Myocyte (in vitro differentiated cells): Measurements from ENCODE around the gene RAB43. TPM values are rescaled to one million over a fixed set of nuclear protein-coding genes. Genes with fewer than 3 reads are reported as not detected.
"Not testable (repeated sequence)": the region's sequence is repeated elsewhere in the genome, so short reads cannot be mapped to it uniquely, and the experiment has no call there.

ENCODE experiments used
- DNase-seq: peaks from one replicate; pipeline ENCODE4 v3.0.0-alpha.2; 2012; ENCODE audit warnings: low read depth
- total RNA-seq: library from RNA; depleted of rRNA; stranded (reverse); fragments of >200 nt; gene quantifications from 2 replicates; pipeline ENCODE4 v1.2.3, GENCODE V29; 2014

RAB43 gene
- total RNA-seq, 1 donor from 2014 or later, result 8.7 TPM

DNA sequence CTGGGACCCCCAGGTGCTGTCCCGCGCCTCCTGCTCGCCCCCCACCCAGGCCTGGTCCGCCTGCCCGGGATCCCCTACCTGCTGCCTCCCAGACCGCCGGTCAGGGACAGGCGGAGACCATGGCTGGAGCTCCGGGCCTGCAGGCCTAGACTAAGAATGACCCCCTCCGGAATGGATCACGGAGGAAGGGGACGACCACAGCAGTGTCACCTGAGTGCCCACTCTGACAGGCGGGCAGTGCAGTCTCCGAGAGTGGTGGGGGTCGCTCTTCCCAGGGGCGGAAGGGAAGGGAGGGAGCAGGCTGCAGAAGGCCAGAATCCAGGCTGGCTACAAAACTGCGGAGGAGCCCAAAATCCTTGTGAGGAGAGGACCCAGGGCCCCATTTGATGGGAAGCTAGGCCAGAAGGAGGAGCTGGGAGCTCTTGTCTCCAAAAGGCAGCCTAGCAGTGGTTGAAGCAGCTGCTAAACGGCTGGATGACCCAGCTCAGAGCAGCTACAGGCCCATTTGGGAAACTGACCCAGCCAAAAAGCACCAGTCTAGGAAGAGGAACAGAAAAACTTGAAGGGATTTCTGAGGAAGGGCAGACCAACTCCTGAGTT is 908 bp upstream of the RAB43 start:
- no peak for DNase-seq

DNA sequence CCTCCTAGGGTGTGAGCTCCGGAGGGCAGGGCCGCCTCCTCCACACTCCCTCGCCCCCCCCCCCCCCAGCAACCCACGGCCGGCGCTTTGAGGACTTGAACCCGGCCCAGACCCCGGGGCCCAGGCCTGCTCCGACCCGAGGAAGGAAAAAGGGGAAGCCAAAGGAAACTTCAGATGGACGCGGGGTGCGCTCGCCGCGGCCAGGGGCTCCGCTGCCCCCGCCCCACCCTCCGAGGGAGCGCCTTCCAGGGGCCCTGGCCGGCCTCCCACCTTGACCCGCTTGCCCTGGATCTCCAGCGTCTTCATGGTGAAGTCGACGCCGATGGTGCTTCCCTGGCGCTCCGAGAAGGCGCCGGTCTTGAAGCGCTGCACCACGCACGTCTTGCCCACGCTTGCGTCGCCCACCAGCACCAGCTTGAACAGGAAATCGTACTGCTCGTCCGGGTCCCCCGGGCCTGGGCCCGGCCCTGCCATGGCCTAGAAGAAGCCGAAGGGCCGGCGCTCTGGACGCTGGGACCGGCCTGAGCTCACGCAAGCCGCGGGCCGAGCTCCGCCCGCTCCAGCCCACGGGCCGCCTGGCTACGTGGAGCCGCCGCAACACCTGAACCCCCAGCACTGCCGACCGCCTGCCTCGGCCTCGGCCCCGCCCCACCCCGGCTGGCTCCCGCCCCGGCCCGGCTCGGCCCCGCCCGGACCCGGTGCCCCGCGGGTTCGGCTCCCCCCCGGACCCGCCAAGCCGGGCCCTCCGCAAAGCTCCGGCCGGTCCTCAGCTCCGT is 400 bp downstream of the RAB43 start:
- DNase-seq, result no peak

DNA sequence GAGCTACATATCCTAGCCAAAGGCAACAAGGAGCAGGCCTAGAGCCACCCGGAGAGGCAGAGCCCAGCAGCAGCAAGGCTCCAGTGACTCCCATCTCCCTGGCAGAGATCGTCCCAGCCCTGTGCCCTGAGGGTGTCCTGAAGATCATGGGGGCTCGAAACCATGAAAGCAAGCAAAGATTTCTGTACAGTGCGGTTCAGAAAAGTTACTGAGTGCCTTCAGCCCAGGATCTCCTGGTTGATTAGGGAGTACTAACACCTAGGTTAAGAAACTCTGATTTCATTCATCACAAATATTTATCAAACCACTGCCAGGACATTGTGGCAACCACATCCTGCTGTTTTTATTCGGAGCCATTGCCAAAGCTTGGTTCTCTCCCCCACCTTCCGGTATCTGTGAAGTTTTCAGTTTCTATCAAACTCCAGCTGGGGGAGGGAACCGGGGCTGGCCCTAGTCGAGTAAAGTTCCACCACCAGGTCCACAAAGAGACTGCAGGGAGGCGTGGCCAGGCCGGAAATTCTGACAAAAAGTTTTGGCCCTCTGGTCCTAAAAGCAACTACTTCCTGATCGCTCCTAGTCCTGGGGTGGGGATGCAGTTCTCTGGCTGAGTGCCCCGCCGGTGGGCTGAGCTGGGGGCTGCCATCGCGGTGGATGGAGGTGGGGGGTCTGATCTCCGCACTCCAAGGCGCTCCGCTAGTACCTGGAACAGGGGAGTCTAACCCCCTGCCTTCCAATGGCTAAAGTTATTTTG is 1.2 kb downstream of the RAB43 start:
- DNase-seq, result peak; percentile 85

DNA sequence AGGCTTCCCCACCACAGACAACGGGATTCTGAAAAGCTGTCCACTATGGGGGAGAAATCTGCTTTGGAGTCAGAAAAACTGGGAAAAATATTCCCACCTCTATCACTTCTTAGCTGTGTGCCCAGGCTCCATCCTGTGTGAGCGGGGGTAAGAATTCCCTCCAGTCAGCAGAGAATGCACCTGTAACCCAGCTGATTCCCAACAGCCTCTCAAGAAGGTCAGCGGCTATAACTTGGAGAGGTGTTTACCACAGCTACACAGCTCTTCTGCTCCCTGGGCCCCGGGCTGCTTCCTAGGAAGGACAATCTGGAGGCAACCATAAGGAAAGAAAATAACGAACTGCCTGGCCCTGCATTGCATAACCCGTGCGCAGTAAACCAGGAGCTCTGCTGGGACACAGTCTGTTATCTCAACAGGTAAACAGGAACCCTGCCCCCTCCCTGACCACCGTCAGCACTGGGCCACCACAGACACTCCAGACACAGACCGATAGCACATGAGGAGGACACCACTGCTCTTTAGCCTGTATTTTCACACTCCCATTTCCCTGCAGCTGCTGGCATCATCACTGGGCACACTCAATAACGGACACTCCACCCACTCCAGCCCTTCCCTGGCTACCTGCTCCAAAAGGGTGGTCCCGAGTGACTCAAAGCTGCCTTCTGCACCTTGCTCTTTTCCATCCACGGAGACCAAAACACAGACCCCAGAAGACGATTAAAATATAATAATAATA is 2.1 kb downstream of the RAB43 start:
- no peak for DNase-seq

DNA sequence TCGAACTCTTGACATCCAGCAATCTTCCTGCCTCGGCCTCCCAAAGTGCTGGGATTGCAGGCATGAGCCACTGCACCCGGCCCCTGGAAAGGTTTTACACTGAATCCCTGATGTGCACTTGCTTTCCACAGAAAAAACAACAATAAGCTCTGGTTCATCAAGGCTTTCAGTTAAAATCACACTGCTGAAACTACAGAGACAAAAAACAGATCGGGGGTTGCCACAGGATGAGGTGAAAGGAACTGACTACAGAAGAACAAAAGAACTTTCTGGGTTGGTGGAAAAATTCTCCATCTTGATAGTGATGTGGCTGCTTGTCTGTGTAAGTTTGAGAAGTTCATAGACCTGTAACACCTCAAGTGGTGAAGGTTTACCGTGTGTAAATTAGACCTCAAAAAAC is 2.9 kb downstream of the RAB43 start:
- DNase-seq, result no peak

DNA sequence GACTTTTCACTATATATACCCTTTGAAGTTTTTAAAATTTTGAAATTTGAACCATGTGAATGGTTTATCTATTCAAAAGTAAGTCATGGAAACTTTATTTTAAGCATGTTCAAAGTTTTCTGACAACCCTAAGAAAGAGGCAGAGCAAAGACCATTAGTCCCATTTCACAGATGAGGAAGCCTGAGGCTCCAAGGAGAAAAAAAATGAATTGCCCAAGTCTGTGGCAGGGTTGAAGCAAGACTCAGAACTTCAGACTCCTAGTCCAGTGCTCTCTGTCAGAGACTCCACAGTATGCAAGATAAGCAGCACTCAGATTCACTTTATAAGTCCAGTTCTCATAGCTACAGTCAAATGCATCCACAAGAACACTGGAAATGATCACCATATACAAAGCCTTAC is 4.5 kb downstream of the RAB43 start:
- no peak for DNase-seq

DNA sequence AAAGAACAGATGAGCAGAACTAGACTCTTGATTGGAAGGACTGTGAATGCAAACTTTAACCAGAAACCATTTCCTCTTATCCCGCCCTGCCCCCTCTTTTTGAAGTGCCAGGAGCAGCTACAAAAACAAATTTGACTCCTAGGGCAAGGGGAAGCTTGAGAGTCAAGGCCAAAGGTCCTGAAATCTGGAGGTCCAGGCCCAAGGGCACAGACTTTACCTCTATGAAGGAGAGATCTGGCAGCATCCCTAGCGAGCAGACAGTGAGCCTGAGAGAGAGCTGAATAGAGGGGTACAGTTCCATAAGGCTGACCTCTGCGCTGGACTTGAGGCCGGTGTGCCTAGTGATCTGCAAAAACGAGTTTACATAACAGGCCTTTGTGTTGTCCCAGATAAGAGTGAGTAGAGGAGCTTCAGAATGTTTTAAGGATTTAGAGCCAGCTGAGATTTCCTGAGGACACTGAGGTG is 5.1 kb downstream of the RAB43 start:
- DNase-seq, result no peak

DNA sequence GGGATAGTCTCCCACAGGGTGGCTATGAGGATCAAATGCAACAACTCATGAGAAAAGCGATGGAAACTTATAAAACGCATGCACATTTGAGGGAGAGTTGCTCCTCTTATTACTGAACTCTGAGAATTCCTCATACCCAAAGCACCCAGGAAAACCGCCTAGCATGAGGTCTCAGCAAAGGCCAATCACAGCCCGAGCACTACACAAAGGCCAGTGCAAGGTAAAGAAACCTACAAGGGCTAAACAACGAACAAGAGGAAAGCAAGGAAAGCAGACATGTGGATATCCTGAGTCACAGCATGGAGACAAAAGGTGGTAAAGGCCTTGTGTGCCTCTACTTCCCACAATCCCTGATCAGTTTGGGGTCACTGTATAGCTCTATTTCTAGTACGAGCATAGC is 7.1 kb downstream of the RAB43 start:
- no peak for DNase-seq

DNA sequence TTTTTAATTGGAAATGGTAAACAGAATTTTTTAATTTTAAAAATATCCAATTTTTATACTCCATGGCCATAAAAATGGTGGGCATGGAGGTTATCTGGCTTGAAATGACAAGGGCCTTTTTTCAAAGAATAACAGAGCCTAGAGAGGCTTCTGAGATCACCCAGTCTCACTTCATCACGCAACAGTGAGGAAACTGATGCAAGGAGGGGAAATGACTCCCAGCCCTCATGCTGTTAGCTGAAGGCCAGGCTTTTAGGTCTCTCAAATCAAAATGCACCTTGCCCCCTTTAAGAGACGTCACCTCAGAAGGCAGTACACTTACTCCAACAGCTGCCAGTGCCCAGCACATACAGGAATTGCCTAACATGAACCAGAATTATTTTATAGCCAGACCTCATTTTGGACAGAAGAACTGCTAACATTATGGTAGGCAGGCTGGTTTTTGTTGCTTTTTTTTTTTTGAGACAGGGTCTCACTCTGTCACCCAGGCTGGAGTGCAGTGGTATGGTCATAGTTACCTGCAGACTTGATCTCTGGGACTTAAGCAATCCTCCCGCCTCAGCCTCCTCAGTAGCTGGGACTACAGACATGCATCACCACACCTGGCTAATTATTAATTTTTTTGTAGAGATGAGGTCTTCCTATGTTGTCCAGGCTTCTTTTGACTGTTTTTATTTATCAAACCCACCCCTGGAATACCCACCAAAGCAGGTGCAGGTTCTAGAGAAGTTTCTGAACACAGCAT is 9.1 kb downstream of the RAB43 start:
- DNase-seq, result no peak

DNA sequence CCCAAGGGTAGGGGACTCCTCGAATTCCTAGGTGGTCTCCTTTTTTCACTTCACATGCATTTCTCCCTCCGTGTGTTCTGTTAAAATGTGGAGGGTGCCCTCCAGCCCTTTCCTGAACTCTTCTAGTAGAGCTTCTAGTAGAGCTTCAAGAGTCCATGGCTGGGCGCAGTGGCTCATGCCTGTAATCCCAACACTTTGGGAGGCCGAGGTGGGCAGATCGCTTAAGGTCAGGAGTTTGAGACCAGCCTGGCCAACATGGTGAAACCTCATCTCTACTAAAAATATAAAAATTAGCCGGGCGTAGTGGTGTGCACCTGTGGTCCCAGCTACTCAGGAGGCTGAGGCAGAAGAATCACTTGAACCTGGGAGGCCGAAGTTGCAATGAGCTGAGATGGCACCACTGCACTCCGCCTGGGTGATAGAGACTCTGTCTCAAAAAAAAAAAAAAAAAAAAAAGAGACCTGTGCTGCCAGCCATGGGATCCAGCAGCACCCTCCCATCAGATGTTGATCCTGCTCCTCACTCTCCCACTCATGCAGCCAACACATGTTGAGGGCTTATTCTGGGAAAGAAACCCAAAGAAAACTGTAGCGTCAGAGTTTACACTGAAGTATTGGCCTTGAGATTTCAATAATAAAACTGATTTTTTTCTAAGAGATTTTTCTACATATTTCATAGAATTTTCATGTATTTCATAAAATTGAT is 10.4 kb downstream of the RAB43 start:
- not testable (repeated sequence) for DNase-seq

DNA sequence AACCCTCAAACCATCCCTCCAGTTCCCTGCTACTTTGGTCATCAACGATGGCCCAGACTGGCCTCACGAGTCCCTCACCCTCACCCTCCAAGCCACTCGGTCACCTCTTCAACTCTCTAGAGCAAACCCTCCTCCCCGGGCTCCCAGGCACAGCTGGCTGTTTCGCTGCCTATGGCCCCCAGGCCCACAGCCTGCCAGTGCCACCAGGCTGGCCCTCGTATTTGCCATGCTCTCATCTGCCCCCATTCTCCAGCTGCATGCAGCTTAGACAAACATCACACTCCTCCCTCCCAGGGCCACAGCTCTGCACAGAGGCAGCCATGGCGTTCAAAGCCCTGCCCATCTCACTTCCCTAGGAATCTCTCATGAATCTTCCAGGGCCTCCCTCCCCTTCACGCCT is 13.8 kb downstream of the RAB43 start:
- DNase-seq, result no peak

DNA sequence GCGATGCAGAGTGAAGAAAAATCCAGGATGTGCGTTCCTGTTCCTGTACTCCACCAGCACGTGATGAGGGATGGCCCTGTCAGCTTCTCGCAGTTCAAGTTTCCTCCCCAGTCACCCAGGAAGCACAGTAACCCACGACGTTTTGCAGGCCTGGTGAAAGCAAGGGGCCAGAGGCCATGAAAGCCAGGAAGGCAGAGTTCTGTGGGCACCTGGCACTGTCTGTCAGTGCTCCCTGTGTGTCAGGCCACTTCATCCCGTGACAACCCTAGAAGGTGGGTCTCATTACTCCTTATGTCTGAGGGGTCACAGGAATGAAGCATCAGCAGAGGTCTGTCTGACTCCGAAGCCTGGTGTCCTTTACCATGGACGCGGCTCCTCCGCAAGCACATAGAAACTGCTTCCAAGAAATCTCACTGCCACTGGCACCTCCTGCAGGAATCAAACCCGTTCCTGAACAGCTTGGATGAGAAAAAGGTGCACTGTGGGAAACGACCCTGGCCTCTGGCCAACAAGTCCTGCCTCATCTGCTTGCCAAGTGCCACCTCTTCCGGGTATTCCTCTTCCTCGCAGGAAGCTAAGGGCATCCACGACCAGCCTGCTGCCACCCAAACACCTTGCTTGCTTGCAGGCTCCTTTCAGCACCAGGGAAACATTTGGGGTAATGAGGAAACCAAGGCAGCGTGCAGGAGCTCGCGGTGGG is 14.6 kb downstream of the RAB43 start:
- DNase-seq, result peak; percentile 65

DNA sequence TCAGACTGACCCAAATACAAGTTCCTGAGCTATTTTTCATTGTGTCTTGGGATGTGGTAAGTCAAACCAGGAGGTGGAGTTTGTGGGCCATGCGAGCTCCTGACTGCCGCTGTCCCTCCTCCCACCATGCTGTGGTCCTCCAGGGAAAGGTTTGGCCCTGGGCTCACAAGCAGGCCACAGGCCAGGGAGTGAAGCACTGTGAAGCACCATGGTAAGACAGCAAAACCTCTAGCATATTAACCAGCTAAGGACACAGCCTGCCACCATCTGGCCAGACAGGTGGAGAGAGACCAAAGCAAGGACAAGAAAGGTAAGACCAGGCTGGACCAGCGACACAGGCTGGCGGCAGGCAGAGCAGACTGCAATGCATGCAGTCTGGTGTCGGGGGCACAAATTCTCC is 15.3 kb downstream of the RAB43 start:
- no peak for DNase-seq

DNA sequence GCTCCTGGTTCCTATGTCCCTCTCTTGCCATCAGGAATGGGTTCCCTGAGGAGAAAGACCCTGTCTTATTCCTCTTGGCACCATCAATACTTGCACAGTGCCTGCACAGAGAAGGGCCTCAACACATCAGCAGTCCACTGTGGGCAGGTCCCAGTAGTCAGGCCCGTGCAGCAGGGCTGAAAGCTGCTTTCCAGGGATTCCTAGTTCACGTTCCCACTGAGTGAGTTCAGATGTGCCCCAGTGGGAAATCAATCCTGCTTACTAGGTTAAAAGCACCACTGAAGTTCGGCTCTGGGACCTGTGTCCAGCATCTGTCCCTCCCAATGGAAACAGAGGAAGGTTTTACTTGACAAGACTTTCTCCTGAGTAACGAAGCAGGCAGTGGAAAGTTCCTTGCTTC is 15.7 kb downstream of the RAB43 start:
- no peak for DNase-seq

DNA sequence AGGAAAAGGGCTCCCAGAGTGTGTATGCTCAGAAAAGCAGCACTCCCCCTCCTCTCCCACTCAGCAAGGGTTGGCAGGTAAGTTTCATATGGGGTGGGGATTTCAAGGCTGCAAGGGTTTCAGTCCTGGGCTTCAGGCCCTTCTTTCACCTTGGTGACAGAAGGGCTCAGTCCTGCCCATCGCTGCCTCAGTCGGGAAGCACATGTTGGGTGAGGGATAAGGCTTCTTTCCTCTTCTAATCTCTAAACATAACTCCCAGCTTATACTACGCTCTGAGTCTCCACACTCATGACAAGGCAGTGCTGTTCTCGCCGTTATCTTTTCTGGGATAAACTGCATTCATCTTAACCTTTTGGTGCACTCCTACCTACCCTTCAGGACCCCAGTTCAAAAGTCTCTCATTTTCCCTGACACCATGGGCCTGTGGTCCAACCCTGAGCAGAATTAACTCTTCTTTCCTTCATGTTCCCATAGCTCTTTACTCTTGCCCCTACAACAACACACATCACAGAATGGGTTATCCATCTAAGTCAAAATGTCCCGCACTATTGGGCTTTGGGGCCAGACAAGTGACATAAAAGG is 17.0 kb downstream of the RAB43 start:
- DNase-seq, result no peak

DNA sequence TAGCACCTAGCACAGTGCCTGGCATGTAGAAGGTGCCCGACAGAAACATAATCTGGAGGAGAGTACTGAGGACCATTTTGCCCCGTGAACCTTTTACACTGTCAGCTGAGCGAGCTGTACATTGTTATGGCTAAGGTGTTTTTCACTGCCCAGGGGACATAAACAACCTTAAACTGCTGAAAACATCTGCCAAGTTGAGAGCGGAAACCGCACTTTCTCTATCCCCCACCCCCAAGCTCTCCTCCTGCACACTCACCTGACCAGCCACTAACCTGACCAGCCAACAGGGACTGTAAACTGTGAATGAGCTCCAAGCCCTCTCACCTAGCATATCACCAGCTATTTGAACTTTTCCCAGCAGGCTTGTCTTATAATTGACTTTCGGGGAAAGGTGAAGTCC is 17.6 kb downstream of the RAB43 start:
- DNase-seq, result no peak

DNA sequence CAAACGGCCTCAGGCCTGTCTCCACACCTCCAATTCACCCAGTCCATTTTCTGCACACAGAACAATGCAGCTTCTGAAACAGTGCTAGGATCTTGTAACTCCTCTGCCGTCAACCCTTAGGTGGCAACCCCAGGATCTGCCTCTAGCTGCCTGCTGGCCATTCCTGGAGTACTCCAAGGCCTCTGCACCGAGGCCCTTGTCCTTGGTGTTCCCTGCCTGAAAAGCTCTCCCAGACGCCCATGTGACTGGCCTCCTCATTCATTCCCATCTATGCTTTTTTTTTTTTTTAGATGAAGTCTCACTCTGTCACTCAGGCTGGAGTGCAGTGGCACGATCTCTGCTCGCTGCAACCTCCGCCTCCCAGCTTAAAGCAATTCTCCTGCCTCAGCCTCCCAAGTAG is 18.3 kb downstream of the RAB43 start:
- DNase-seq, result no peak

DNA sequence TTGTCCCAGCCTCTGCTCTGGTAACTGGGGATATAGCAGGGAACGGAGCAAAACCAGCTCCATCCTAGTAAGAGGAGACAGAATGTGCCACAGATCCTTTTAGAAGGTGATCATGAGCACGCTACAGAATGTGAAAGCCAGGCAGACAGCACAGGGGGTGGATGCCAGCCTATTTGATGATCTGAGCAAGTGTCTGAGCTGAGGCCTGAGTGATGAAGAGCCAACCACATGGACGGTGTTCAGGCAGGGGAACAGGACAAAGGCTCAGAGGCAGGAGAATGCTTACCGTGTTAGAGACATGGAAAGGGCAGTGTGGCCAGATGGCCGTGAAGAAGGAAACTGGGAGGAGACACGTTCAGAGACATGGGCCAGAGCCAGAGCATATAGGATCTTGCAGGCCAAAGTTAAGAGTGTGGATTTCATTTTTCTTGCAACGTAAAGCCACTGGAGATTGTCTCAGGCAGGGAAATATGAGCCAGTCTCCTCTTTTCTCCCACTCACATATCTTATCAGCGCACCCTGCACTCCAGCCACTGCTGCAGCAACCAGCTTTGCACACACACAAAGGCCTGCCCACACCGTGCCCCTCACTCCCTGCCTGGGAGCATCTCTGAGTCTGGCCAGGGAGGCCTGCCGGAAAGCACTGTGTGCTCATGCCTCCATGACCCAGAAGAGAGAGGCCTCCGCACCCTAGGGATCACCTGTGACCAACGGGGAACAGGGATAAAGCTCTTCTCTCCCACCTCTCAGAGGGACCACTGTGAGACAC is 20.1 kb downstream of the RAB43 start:
- DNase-seq, result no peak

DNA sequence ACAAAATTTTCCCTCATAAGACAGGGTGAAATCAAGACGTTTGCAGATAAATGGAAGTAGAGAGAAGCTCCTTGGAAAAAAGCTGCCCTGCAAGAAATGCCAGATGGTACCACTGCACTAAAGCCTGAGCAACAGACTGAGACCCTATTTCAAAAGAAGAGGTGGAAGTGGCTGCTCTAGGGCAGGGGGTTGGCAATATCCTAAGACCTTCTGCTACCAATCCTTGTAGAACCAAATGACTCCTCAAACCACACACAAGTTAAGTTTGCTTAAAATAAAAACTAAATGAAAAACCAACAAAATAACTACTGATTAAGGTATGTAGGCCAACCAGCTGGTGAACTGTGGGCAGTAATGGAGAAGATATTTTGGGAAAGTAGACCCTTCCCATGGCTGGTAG is 21.3 kb downstream of the RAB43 start:
- DNase-seq, result no peak
